Neural progenitor cell (in vitro differentiated cells): ENCODE data around the gene SMPD3. TPM values are rescaled to one million over a fixed set of nuclear protein-coding genes. Genes with fewer than 3 reads are reported as not detected.
A peak's percentile ranks its signal among the peaks of the same experiment; 100 is the strongest.

Experiments used
- DNase-seq: peaks from one replicate; pipeline ENCODE4 v3.0.0-alpha.2; 2016; ENCODE audit warnings: low spot score
- H2AFZ ChIP-seq: fragments of 200-600 bp; sonication (generic); replicated peaks from 2 replicates; pipeline ENCODE4 v1.6.1; 2016; ENCODE audit warnings: antibody characterized with exemption
- H3F3A ChIP-seq: fragments of 200-600 bp; sonication (generic); 2 replicates; pipeline ENCODE4 v1.6.1; 2016; ENCODE audit warnings: antibody characterized with exemption, low read depth
- H3K27ac ChIP-seq: fragments of 200-600 bp; sonication (generic); 2 replicates; pipeline ENCODE4 v1.5.1; 2016; ENCODE audit warnings: mild to moderate bottlenecking
- H3K27me3 ChIP-seq: fragments of 200-600 bp; sonication (generic); 2 replicates; pipeline ENCODE4 v1.6.1; 2016; ENCODE audit warnings: mild to moderate bottlenecking, moderate library complexity
- H3K36me3 ChIP-seq: fragments of 200-600 bp; sonication (generic); 2 replicates; pipeline ENCODE4 v1.5.1; 2016
- H3K4me1 ChIP-seq: fragments of 200-600 bp; sonication (generic); 2 replicates; pipeline ENCODE4 v1.6.1; 2016; ENCODE audit warnings: mixed run types
- H3K4me2 ChIP-seq: fragments of 200-600 bp; sonication (generic); 2 replicates; pipeline ENCODE4 v1.6.1; 2016
- H3K4me3 ChIP-seq: fragments of 200-600 bp; sonication (generic); 2 replicates; pipeline ENCODE4 v1.5.1; 2016
- H3K79me2 ChIP-seq: fragments of 200-600 bp; sonication (generic); 2 replicates; pipeline ENCODE4 v1.6.1; 2016; ENCODE audit warnings: low read depth
- H3K9ac ChIP-seq: fragments of 200-600 bp; sonication (generic); 2 replicates; pipeline ENCODE4 v1.6.1; 2016
- H3K9me3 ChIP-seq: fragments of 200-600 bp; sonication (generic); 2 replicates; pipeline ENCODE4 v1.5.1; 2016; ENCODE audit warnings: low read depth
- H4K20me1 ChIP-seq: fragments of 200-600 bp; sonication (generic); 2 replicates; pipeline ENCODE4 v1.6.1; 2016; ENCODE audit warnings: low read depth
- H3K27ac Mint-ChIP-seq: 3 replicates; pipeline ENCODE4 v1.8.0; 2021; ENCODE audit warnings: mixed read lengths
- H3K27me3 Mint-ChIP-seq: 2 replicates; pipeline ENCODE4 v1.8.0; 2022; ENCODE audit warnings: low read depth, mild to moderate bottlenecking, inconsistent platforms, moderate library complexity, mixed read lengths; ENCODE audit not compliant: insufficient read depth
- H3K36me3 Mint-ChIP-seq: 3 replicates; pipeline ENCODE4 v1.8.0; 2021; ENCODE audit warnings: mixed read lengths
- H3K4me1 Mint-ChIP-seq: 3 replicates; pipeline ENCODE4 v1.8.0; 2021; ENCODE audit warnings: mixed read lengths
- H3K4me3 Mint-ChIP-seq: 3 replicates; pipeline ENCODE4 v1.8.0; 2021; ENCODE audit warnings: mild to moderate bottlenecking, moderate library complexity, mixed read lengths
- H3K9me3 Mint-ChIP-seq: 3 replicates; pipeline ENCODE4 v1.8.0; 2020; ENCODE audit warnings: mixed read lengths
- CTCF ChIP-seq: fragments of 200-600 bp; sonication (generic); IDR thresholded peaks from 2 replicates; pipeline ENCODE4 v1.5.1; 2017; ENCODE audit warnings: antibody characterized with exemption, mild to moderate bottlenecking
- EZH2 ChIP-seq: fragments of 200-600 bp; sonication (generic); IDR thresholded peaks from 2 replicates; pipeline ENCODE4 v1.6.1; 2017; ENCODE audit warnings: antibody characterized with exemption, mild to moderate bottlenecking, moderate library complexity
- EZH2phosphoT487 ChIP-seq: fragments of 200-600 bp; sonication (generic); IDR thresholded peaks from 2 replicates; pipeline ENCODE4 v1.6.1; 2017; ENCODE audit warnings: antibody characterized with exemption
- total RNA-seq: library from RNA; depleted of rRNA; stranded (reverse); fragments of >200 nt; gene quantifications from 2 replicates; pipeline ENCODE4 v1.2.3, GENCODE V29; 2015; ENCODE audit warnings: low replicate concordance

The SMPD3 gene
- total RNA-seq, 1 donor from 2014 or later: not detected

- H3K4me3 ChIP-seq: no peak overlapping the region
- H3K4me1 ChIP-seq: peaks cover under 1% of the 10 kb centered on the region
- DNase-seq: no peak
- H3K27ac Mint-ChIP-seq: peak overlapping the region; percentile 29
- H3F3A ChIP-seq: no peaks in the 10 kb centered on the region
- no peak overlapping the region for H3K4me3 Mint-ChIP-seq
- peaks cover 8% of the 10 kb centered on the region for H3K4me1 Mint-ChIP-seq
- peaks cover 3% of the 10 kb centered on the region for H3K9me3 ChIP-seq
- H3K79me2 ChIP-seq: no peaks in the 10 kb centered on the region
- H3K36me3 ChIP-seq: no peaks in the 10 kb centered on the region
- TF ChIP-seq EZH2 (no peak), CTCF (no peak), EZH2phosphoT487 (no peak)
- H2AFZ ChIP-seq: no peak overlapping the region
- no peak overlapping the region for H3K4me2 ChIP-seq
- H3K9ac ChIP-seq: no peak overlapping the region
- peaks cover under 1% of the 10 kb centered on the region for H3K27me3 Mint-ChIP-seq
- no peaks in the 10 kb centered on the region for H3K9me3 Mint-ChIP-seq
- H3K27ac ChIP-seq: no peak overlapping the region
- H3K36me3 Mint-ChIP-seq: no peaks in the 10 kb centered on the region
- H4K20me1 ChIP-seq: no peaks in the 10 kb centered on the region
- H3K27me3 ChIP-seq: no peaks in the 10 kb centered on the region
Measured at GRCh38 chr16:68492543-68493411, 44.5 kb upstream of the SMPD3 start.

GRCh38 chr16:68492151-68492542 lies 43.8 kb upstream of the SMPD3 start:
- Histone ChIP-seq H3F3A (no peaks in the 10 kb centered on the region), H3K79me2 (no peaks in the 10 kb centered on the region), H3K4me3 (no peak overlapping the region), H3K4me1 (peaks cover 7% of the 10 kb centered on the region), H3K4me2 (no peak overlapping the region), H4K20me1 (no peaks in the 10 kb centered on the region), H3K27me3 (no peaks in the 10 kb centered on the region), H3K9me3 (peaks cover 3% of the 10 kb centered on the region), H3K9ac (no peak overlapping the region), H2AFZ (no peak overlapping the region), H3K36me3 (no peaks in the 10 kb centered on the region), H3K27ac (no peak overlapping the region)
- H3K27ac Mint-ChIP-seq: no peak overlapping the region
- H3K27me3 Mint-ChIP-seq: peaks cover 2% of the 10 kb centered on the region
- no peaks in the 10 kb centered on the region for H3K9me3 Mint-ChIP-seq
- H3K4me3 Mint-ChIP-seq: no peak overlapping the region
- peaks cover 11% of the 10 kb centered on the region for H3K4me1 Mint-ChIP-seq
- DNase-seq: no peak
- H3K36me3 Mint-ChIP-seq: no peaks in the 10 kb centered on the region
- no peak for TF ChIP-seq CTCF
- no peak for TF ChIP-seq EZH2phosphoT487
- TF ChIP-seq EZH2: no peak

GRCh38 chr16:68491576-68491950 lies 43.3 kb upstream of the SMPD3 start:
- Mint-ChIP-seq H3K27ac (no peak overlapping the region), H3K4me1 (peaks cover 17% of the 10 kb centered on the region), H3K36me3 (no peaks in the 10 kb centered on the region), H3K4me3 (no peak overlapping the region), H3K27me3 (peaks cover 2% of the 10 kb centered on the region), H3K9me3 (no peaks in the 10 kb centered on the region)
- Histone ChIP-seq H3K36me3 (no peaks in the 10 kb centered on the region), H3K9me3 (peaks cover 3% of the 10 kb centered on the region), H3K9ac (no peak overlapping the region), H3K27me3 (no peaks in the 10 kb centered on the region), H2AFZ (no peak overlapping the region), H3K4me1 (peaks cover 13% of the 10 kb centered on the region), H3K27ac (no peak overlapping the region), H3K4me3 (no peak overlapping the region), H3K4me2 (no peak overlapping the region), H4K20me1 (no peaks in the 10 kb centered on the region), H3F3A (no peaks in the 10 kb centered on the region), H3K79me2 (no peaks in the 10 kb centered on the region)
- TF ChIP-seq EZH2phosphoT487: no peak
- TF ChIP-seq CTCF: no peak
- no peak for TF ChIP-seq EZH2
- DNase-seq: no peak
